OCI-LY3 (cell line): ENCODE results near the gene PC.

ENCODE experiments used
- H2AFZ ChIP-seq: fragments of 200-600, 300-600 bp; shearing (Covaris generic); 2 replicates; pipeline ENCODE4 v1.6.0; 2014; ENCODE audit warnings: antibody characterized with exemption, low read depth, low read length
- H3K27ac ChIP-seq: fragments of 200-600, 300-600 bp; sonication (generic); 2 replicates; pipeline ENCODE4 v1.5.1; 2014; ENCODE audit warnings: mild to moderate bottlenecking, low read length, moderate library complexity, mixed read lengths
- H3K27me3 ChIP-seq: fragments of 200-600, 300-600 bp; sonication (generic); 2 replicates; pipeline ENCODE4 v1.6.1; 2014; ENCODE audit warnings: low read depth, low read length, mixed read lengths
- H3K36me3 ChIP-seq: fragments of 200-600, 300-600 bp; sonication (generic); replicated peaks from 2 replicates; pipeline ENCODE3; 2014; ENCODE audit warnings: low read depth, low read length, mixed read lengths
- H3K4me1 ChIP-seq: fragments of 300-600, 200-600 bp; sonication (generic); 2 replicates; pipeline ENCODE4 v1.6.1; 2014; ENCODE audit warnings: low read length, mixed read lengths
- H3K4me2 ChIP-seq: fragments of 200-600, 300-600 bp; sonication (generic); 2 replicates; pipeline ENCODE4 v1.6.1; 2014; ENCODE audit warnings: low read length, mixed read lengths
- H3K4me3 ChIP-seq: fragments of 300-600, 200-600 bp; sonication (generic); 2 replicates; pipeline ENCODE4 v1.5.1; 2014; ENCODE audit warnings: antibody characterized with exemption, mild to moderate bottlenecking, low read length, moderate library complexity
- H3K79me2 ChIP-seq: fragments of 300-600, 200-600 bp; shearing (Covaris generic); 2 replicates; pipeline ENCODE4 v1.6.1; 2014; ENCODE audit warnings: mild to moderate bottlenecking, low read length, mixed read lengths
- H3K9ac ChIP-seq: fragments of 300-600, 200-600 bp; shearing (Covaris generic); 2 replicates; pipeline ENCODE4 v1.6.0; 2014; ENCODE audit warnings: mild to moderate bottlenecking, low read length, moderate library complexity
- H3K9me3 ChIP-seq: fragments of 200-600, 300-600 bp; shearing (Covaris generic); 2 replicates; pipeline ENCODE4 v1.6.1; 2014; ENCODE audit warnings: low read length, mixed read lengths; ENCODE audit not compliant: insufficient read depth
- H4K20me1 ChIP-seq: fragments of 200-600, 300-600 bp; sonication (generic); 2 replicates; pipeline ENCODE4 v1.6.1; 2016; ENCODE audit warnings: low read length, mixed read lengths; ENCODE audit not compliant: insufficient read depth
- CTCF ChIP-seq: fragments of 200-600, 300-600 bp; sonication (generic); IDR thresholded peaks from 2 replicates; pipeline ENCODE4 v1.5.1; 2014; ENCODE audit warnings: antibody characterized with exemption, low read length, low read depth
- EZH2phosphoT487 ChIP-seq: fragments of 200-600 bp; shearing (Covaris generic); IDR thresholded peaks from 2 replicates; pipeline ENCODE4 v1.6.1; 2018; ENCODE audit warnings: antibody characterized with exemption, mixed run types, low read depth

PC gene

GRCh38 chr11:66815646-66816045, 142.5 kb downstream of the PC start:
- no peaks in the 10 kb centered on the region for H3K27me3 ChIP-seq
- H3K4me1 ChIP-seq = peaks cover 43% of the 10 kb centered on the region
- H3K4me3 ChIP-seq = no peak overlapping the region
- H3K36me3 ChIP-seq = peaks cover 4% of the 10 kb centered on the region
- peak overlapping the region; percentile 5 for H3K4me2 ChIP-seq
- no peak overlapping the region for H2AFZ ChIP-seq
- H4K20me1 ChIP-seq = no peaks in the 10 kb centered on the region
- H3K9ac ChIP-seq = no peak overlapping the region
- no peaks in the 10 kb centered on the region for H3K79me2 ChIP-seq
- no peaks in the 10 kb centered on the region for H3K9me3 ChIP-seq
- TF ChIP-seq CTCF (no peak), EZH2phosphoT487 (no peak)
- H3K27ac ChIP-seq = peak overlapping the region; percentile 13; the same call in 1 of the 2 replicates

- H3K4me2 ChIP-seq = no peak overlapping the region
- H3K4me3 ChIP-seq = no peak overlapping the region
- no peak overlapping the region for H3K27ac ChIP-seq
- no peaks in the 10 kb centered on the region for H3K79me2 ChIP-seq
- no peak overlapping the region for H2AFZ ChIP-seq
- TF ChIP-seq CTCF (no peak), EZH2phosphoT487 (no peak)
- H3K9me3 ChIP-seq = no peaks in the 10 kb centered on the region
- no peaks in the 10 kb centered on the region for H3K27me3 ChIP-seq
- no peaks in the 10 kb centered on the region for H4K20me1 ChIP-seq
- H3K36me3 ChIP-seq = peaks cover 4% of the 10 kb centered on the region
- peaks cover 43% of the 10 kb centered on the region for H3K4me1 ChIP-seq
- H3K9ac ChIP-seq = no peak overlapping the region
These were observed 143.5 kb downstream of the PC start for GRCh38 chr11:66814678-66815077.

GRCh38 chr11:66810576-66811185, 147.5 kb downstream of the PC start:
- H4K20me1 ChIP-seq = no peaks in the 10 kb centered on the region
- no peak overlapping the region for H3K27ac ChIP-seq
- H3K9ac ChIP-seq = no peak overlapping the region
- no peak overlapping the region for H2AFZ ChIP-seq
- peaks cover 23% of the 10 kb centered on the region for H3K4me1 ChIP-seq
- H3K9me3 ChIP-seq = no peaks in the 10 kb centered on the region
- H3K79me2 ChIP-seq = no peaks in the 10 kb centered on the region
- no peak overlapping the region for H3K4me2 ChIP-seq
- H3K27me3 ChIP-seq = no peaks in the 10 kb centered on the region
- H3K36me3 ChIP-seq = no peaks in the 10 kb centered on the region
- H3K4me3 ChIP-seq = no peak overlapping the region
- TF ChIP-seq CTCF (no peak), EZH2phosphoT487 (no peak)

GRCh38 chr11:66809592-66809991, 148.6 kb downstream of the PC start:
- peaks cover 19% of the 10 kb centered on the region for H3K4me1 ChIP-seq
- no peak overlapping the region for H2AFZ ChIP-seq
- TF ChIP-seq EZH2phosphoT487 = no peak
- H3K4me3 ChIP-seq = no peak overlapping the region
- H3K9ac ChIP-seq = no peak overlapping the region
- H3K4me2 ChIP-seq = no peak overlapping the region
- H3K79me2 ChIP-seq = no peaks in the 10 kb centered on the region
- H4K20me1 ChIP-seq = no peaks in the 10 kb centered on the region
- H3K9me3 ChIP-seq = no peaks in the 10 kb centered on the region
- H3K36me3 ChIP-seq = no peaks in the 10 kb centered on the region
- H3K27me3 ChIP-seq = no peaks in the 10 kb centered on the region
- H3K27ac ChIP-seq = no peak overlapping the region
